K562 (cell line): ENCODE measurements around the gene PTPN20. TPM values are rescaled to one million over a fixed set of nuclear protein-coding genes. Genes with fewer than 3 reads are reported as not detected.

Experiments used
- ARNT ChIP-seq, 2 experiments: fragments of 450-650 bp; IDR thresholded peaks; 2 replicates each; pipeline ENCODE4 v1.6.1; 2016; ENCODE audit warnings: mild to moderate bottlenecking in 1 of 2
- CEBPG ChIP-seq, 3 experiments: fragments of 200-800 bp in 1 of 3; sonication (Bioruptor generic) in 1 of 3; sonication (generic) in 1 of 3; formaldehyde crosslinking in 1 of 3; IDR thresholded peaks in 2 of 3; conservative IDR thresholded peaks in 1 of 3; 2 replicates each; pipeline versions ENCODE4 v1.6.1 to v1.8.0; 2016 to 2022; ENCODE audit warnings: missing compliant biosample characterization in 2 of 3, missing genetic modification characterization in 2 of 3, mild to moderate bottlenecking in 1 of 3, missing genetic modification reagents in 1 of 3
- MCM3 ChIP-seq: fragments of 450-650 bp; IDR thresholded peaks from 2 replicates; pipeline ENCODE4 v1.6.1; 2016
- MYC ChIP-seq, 2 experiments: fragments of 250-450 bp in 1 of 2; sonication (Bioruptor Pico) in 1 of 2; IDR thresholded peaks; 2 replicates each; pipeline versions ENCODE4 v1.5.1 to v1.6.1; 2012 to 2021; ENCODE audit warnings: low read depth in 2 of 2, borderline replicate concordance in 1 of 2, improper control_type of control experiment in 1 of 2, low read length in 1 of 2, mild to moderate bottlenecking in 1 of 2, moderate library complexity in 1 of 2
- RAD51 ChIP-seq: fragments of 450-650 bp; IDR thresholded peaks from 2 replicates; pipeline ENCODE4 v1.7.1; 2016; ENCODE audit warnings: low read depth, mild to moderate bottlenecking, borderline replicate concordance
- YY1 ChIP-seq, 3 experiments: IDR thresholded peaks; 2 replicates each; pipeline ENCODE4 v1.6.1; 2011; ENCODE audit warnings: low read length in 2 of 3, mild to moderate bottlenecking in 2 of 3, moderate library complexity in 2 of 3, borderline replicate concordance in 1 of 3, control low read depth in 1 of 3, low read depth in 1 of 3; ENCODE audit not compliant: insufficient read depth in 3 of 3, insufficient replicate concordance in 2 of 3, control insufficient read depth in 1 of 3, insufficient read length in 1 of 3; ENCODE audit errors: extremely low read depth in 1 of 3
- polyA plus RNA-seq, 8 experiments: library from polyadenylated mRNA; depleted of rRNA in 4 of 8; stranded (reverse) in 5 of 8; unstranded in 3 of 8; fragments of >200 nt; fragmentation: Nextera tagmentation in 2 of 8; fragmentation: Illumina TruSeq in 1 of 8; extraction: Ambion mirVana in 2 of 8; extraction: Trizol in 1 of 8; gene quantifications; 2 replicates each; pipeline versions ENCODE4 v1.2.1 to v1.2.3, GENCODE V29; 2011 to 2014; ENCODE audit warnings: inconsistent platforms in 1 of 8, missing spikeins in 1 of 8
- total RNA-seq, 7 experiments: library from RNA; depleted of rRNA in 6 of 7; stranded (reverse); fragments of >200 nt in 6 of 7; fragmentation: Illumina TruSeq in 2 of 7; extraction: Trizol in 2 of 7; gene quantifications; 2 replicates each; pipeline versions ENCODE4 v1.2.1 to v1.2.3, GENCODE V29; 2011 to 2021; ENCODE audit warnings: low replicate concordance in 1 of 7
- TF ChIP-seq, protein P1 (sequence below), 2 experiments: fragments of 450-650 bp; formaldehyde crosslinking in 1 of 2; IDR thresholded peaks; 2 replicates each; pipeline versions ENCODE4 v1.4.0 to v1.6.1; 2014 to 2020; ENCODE audit warnings: mild to moderate bottlenecking in 2 of 2, borderline replicate concordance in 1 of 2, low read depth in 1 of 2

The PTPN20 gene
- total and polyA plus RNA-seq, 9 of the 15 experiments (the other 6 are each of a cell fraction or from before 2014, with no cell fraction given), result 0.03 to 0.18 (median 0.10) TPM; not detected in 6

DNA sequence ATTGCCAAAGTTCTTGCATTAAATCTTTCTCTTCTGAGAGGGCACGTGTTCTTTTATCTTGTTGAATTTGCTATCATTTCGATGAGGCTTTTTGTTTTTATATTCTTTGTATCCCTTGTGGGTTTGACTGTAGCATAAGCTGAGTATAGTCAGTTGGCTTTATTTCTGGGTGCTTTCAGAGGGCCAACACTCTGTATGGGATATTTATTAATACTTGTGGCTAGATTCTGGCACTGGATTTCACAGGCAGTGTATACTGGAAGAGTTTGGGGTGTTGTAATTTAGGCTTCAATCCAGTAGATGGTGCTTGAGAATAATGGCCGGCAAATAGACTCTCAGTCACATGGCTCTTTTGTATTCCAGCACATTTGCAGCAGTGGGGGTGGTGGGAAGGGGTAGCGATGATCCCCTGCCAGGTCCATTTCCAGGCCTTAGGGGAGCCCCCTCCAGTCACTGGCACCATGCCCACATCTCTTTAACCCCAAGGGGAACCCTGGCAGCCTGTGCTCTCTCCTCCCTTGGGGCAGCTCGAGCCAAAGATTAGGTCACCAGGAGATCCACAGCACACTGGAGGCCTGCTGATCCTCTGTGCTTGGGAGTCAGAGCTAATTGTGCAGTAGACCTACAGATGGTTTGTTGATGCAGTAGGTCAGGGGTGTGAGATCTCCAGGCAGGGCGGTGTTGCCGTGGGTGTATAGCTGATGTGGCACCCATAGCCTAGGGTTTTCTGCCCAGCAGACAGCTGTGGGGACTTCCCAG lies 81.8 kb downstream of the PTPN20 start (continued):
- no peak for TF ChIP-seq MCM3
- TF ChIP-seq, protein P1, sequence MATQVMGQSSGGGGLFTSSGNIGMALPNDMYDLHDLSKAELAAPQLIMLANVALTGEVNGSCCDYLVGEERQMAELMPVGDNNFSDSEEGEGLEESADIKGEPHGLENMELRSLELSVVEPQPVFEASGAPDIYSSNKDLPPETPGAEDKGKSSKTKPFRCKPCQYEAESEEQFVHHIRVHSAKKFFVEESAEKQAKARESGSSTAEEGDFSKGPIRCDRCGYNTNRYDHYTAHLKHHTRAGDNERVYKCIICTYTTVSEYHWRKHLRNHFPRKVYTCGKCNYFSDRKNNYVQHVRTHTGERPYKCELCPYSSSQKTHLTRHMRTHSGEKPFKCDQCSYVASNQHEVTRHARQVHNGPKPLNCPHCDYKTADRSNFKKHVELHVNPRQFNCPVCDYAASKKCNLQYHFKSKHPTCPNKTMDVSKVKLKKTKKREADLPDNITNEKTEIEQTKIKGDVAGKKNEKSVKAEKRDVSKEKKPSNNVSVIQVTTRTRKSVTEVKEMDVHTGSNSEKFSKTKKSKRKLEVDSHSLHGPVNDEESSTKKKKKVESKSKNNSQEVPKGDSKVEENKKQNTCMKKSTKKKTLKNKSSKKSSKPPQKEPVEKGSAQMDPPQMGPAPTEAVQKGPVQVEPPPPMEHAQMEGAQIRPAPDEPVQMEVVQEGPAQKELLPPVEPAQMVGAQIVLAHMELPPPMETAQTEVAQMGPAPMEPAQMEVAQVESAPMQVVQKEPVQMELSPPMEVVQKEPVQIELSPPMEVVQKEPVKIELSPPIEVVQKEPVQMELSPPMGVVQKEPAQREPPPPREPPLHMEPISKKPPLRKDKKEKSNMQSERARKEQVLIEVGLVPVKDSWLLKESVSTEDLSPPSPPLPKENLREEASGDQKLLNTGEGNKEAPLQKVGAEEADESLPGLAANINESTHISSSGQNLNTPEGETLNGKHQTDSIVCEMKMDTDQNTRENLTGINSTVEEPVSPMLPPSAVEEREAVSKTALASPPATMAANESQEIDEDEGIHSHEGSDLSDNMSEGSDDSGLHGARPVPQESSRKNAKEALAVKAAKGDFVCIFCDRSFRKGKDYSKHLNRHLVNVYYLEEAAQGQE (IDR thresholded peaks at IDR 0.05; ENCODE audit: borderline replicate concordance), result peak; percentile 35; the same call in 1 of the 2 replicates
- TF ChIP-seq, protein P1 (CRISPR knock-in tag; IDR thresholded peaks at IDR 0.05; ENCODE audit: low read depth), result no peak
- TF ChIP-seq RAD51, result 0 out of 2 replicates have a peak, but pooled peaks have one; percentile 64
- TF ChIP-seq MYC (IDR thresholded peaks at IDR 0.05; ENCODE audit: low read depth, low read length), result 0 out of 2 replicates have a peak, but pooled peaks have one; percentile 18
- no peak for TF ChIP-seq MYC (CRISPR knock-in tag; IDR thresholded peaks at IDR 0.05; ENCODE audit: borderline replicate concordance, low read depth)
- TF ChIP-seq ARNT (IDR thresholded peaks at IDR 0.05), result no peak
- TF ChIP-seq YY1 (IDR thresholded peaks at IDR 0.05; ENCODE audit: borderline replicate concordance in 1 of 3, control insufficient read depth in 1 of 3, extremely low read depth in 1 of 3, insufficient read depth in 3 of 3, insufficient read length in 1 of 3, insufficient replicate concordance in 2 of 3, low read depth in 1 of 3, low read length in 2 of 3), result peak in 1 of 3 experiments; percentile 81
- TF ChIP-seq CEBPG (CRISPR knock-in tag; IDR thresholded peaks at IDR 0.05), result no peak
- no peak for TF ChIP-seq CEBPG (tag; conservative IDR thresholded peaks at IDR 0.05 in 1 of 2, IDR thresholded peaks at IDR 0.05 in 1 of 2)
